K562 (cell line): ENCODE measurements around the gene EAF1. TPM values are rescaled to one million over a fixed set of nuclear protein-coding genes. Genes with fewer than 3 reads are reported as not detected.

Source experiments
- ATAC-seq: fragments of 200-7000 bp; cut with Tn5 transposase; 3 replicates; pipeline ENCODE4 v1.9.1; 2020; ENCODE audit warnings: moderate library complexity
- BruUV-seq: library from RNA; stranded (reverse); fragments of 400-500 nt; replicated peaks from 2 replicates; lab custom pipeline; 2021; lab: Mats Ljungman, UMichigan
- CTCF ChIA-PET: fragments of 300-600 bp; formaldehyde crosslinking; extraction: SDS; loops from one replicate; lab custom pipeline; 2021; ENCODE audit warnings: low intra/inter-chr PET ratio; lab: Yijun Ruan, JAX
- POLR2A ChIA-PET: fragments of 300-600, 350-650 bp; sonication (Branson Sonifier 250); formaldehyde crosslinking; extraction: SDS; loops from one replicate; lab custom pipeline; 2021; ENCODE audit warnings: antibody characterized with exemption, inconsistent platforms; lab: Yijun Ruan, JAX
- DNase-seq, 4 experiments: peaks; one replicate each; pipeline versions ENCODE4 v3.0.0 to v3.0.0-alpha.2; 2011 to 2018; ENCODE audit warnings: low spot score in 3 of 4, mixed read lengths in 3 of 4; ENCODE audit errors: extremely low read depth in 1 of 4
- FAIRE-seq: peaks from 2 replicates; lab custom pipeline; 2011; peaks lifted over from hg19 to GRCh38; lab: Jason Lieb, UNC
- H2AFZ ChIP-seq: 2 replicates; pipeline ENCODE4 v1.6.0; 2011; ENCODE audit warnings: low read depth, low read length, control low read depth, inconsistent platforms
- H3K27ac ChIP-seq: fragments of 200-600 bp; 3 replicates; pipeline ENCODE4 v1.8.0; 2011; ENCODE audit warnings: low read depth, mild to moderate bottlenecking, control low read depth, inconsistent platforms, low read length, moderate library complexity, mixed read lengths; ENCODE audit errors: extremely low read depth
- H3K27me3 ChIP-seq, 2 experiments: fragments of 300-600 bp in 1 of 2; 2 replicates in 1 of 2; 3 replicates in 1 of 2; pipeline versions ENCODE4 v1.6.0 to v1.8.0; 2011; ENCODE audit warnings: inconsistent platforms in 2 of 2, low read length in 2 of 2, mild to moderate bottlenecking in 1 of 2, mixed read lengths in 1 of 2, moderate library complexity in 1 of 2; ENCODE audit not compliant: control insufficient read depth in 2 of 2, insufficient read depth in 2 of 2
- H3K36me3 ChIP-seq: fragments of 300-600 bp; 3 replicates; pipeline ENCODE4 v1.8.0; 2011; ENCODE audit warnings: mild to moderate bottlenecking, low read length, inconsistent platforms; ENCODE audit not compliant: control insufficient read depth, insufficient read depth
- H3K4me1 ChIP-seq, 2 experiments: fragments of 200-600 bp in 1 of 2; replicated peaks in 1 of 2; 2 replicates in 1 of 2; 3 replicates in 1 of 2; pipeline versions ENCODE4 v1.5.1 to v1.8.0; 2011; ENCODE audit warnings: inconsistent platforms in 2 of 2, low read length in 2 of 2, mild to moderate bottlenecking in 1 of 2, mixed read lengths in 1 of 2, moderate library complexity in 1 of 2; ENCODE audit not compliant: control insufficient read depth in 2 of 2, insufficient read depth in 2 of 2
- H3K4me2 ChIP-seq: 2 replicates; pipeline ENCODE4 v1.6.1; 2011; ENCODE audit warnings: low read length, control low read depth, inconsistent platforms, mixed read lengths; ENCODE audit not compliant: insufficient read depth
- H3K4me3 ChIP-seq: fragments of 200-600 bp; sonication (generic), shearing (Covaris generic); 2 replicates; pipeline ENCODE4 v1.5.1; 2016; ENCODE audit warnings: control low read depth, inconsistent platforms
- H3K79me2 ChIP-seq: fragments of 200-600 bp; 3 replicates; pipeline ENCODE4 v1.8.0; 2011; ENCODE audit warnings: low read length, inconsistent platforms; ENCODE audit not compliant: control insufficient read depth, insufficient read depth
- H3K9ac ChIP-seq, 2 experiments: 2 replicates each; pipeline versions ENCODE4 v1.6.0 to v1.6.1; 2011; ENCODE audit warnings: low read depth in 2 of 2, low read length in 2 of 2, control low read depth in 1 of 2, inconsistent platforms in 1 of 2, mild to moderate bottlenecking in 1 of 2, mixed read lengths in 1 of 2; ENCODE audit not compliant: insufficient read depth in 1 of 2
- H3K9me1 ChIP-seq: one replicate; pipeline ENCODE4 v1.6.0; 2011; ENCODE audit warnings: inconsistent platforms, mild to moderate bottlenecking, low read length, moderate library complexity; ENCODE audit not compliant: control insufficient read depth, insufficient read depth
- H3K9me3 ChIP-seq: replicated peaks from 2 replicates; pipeline ENCODE4 v1.5.1; 2011; ENCODE audit warnings: low read depth, low read length, inconsistent platforms; ENCODE audit not compliant: control insufficient read depth, insufficient read depth
- H4K20me1 ChIP-seq: replicated peaks from 2 replicates; pipeline ENCODE4 v1.6.1; 2011; ENCODE audit warnings: low read length, inconsistent platforms, mixed read lengths; ENCODE audit not compliant: control insufficient read depth, insufficient read depth
- ATF2 ChIP-seq: sonication (generic); formaldehyde crosslinking; IDR thresholded peaks from 2 replicates; pipeline ENCODE4 v1.8.1; 2022; ENCODE audit warnings: missing genetic modification reagents
- BRCA1 ChIP-seq, 2 experiments: fragments of 450-650 bp in 1 of 2; sonication (generic) in 1 of 2; formaldehyde crosslinking in 1 of 2; IDR thresholded peaks; 2 replicates each; pipeline versions ENCODE4 v1.5.0 to v1.6.1; 2017 to 2020; ENCODE audit warnings: mild to moderate bottlenecking in 1 of 2, missing genetic modification reagents in 1 of 2
- DIDO1 ChIP-seq: fragments of 450-650 bp; IDR thresholded peaks from 2 replicates; pipeline ENCODE4 v1.6.1; 2016; ENCODE audit warnings: low read depth, missing biosample characterization, missing genetic modification characterization
- DPF2 ChIP-seq: fragments of 450-650 bp; IDR thresholded peaks from 2 replicates; pipeline ENCODE4 v1.6.1; 2016
- GTF2E2 ChIP-seq: fragments of 200-800 bp; sonication (Bioruptor generic); IDR thresholded peaks from 2 replicates; pipeline ENCODE4 v1.6.1; 2016; ENCODE audit warnings: missing genetic modification characterization, missing compliant biosample characterization
- HCFC1 ChIP-seq: IDR thresholded peaks from 2 replicates; pipeline ENCODE4 v1.6.1; 2012; ENCODE audit warnings: low read depth, low read length, improper control_type of control experiment
- MAZ ChIP-seq, 2 experiments: fragments of 450-650 bp in 1 of 2; sonication (generic) in 1 of 2; formaldehyde crosslinking; IDR thresholded peaks in 1 of 2; conservative IDR thresholded peaks in 1 of 2; 2 replicates each; pipeline versions ENCODE4 v1.4.0 to v1.5.0; 2020; ENCODE audit warnings: mild to moderate bottlenecking in 1 of 2, missing genetic modification reagents in 1 of 2
- MBD1 ChIP-seq: fragments of 250-450 bp; sonication (Bioruptor Pico); IDR thresholded peaks from 2 replicates; pipeline ENCODE4 v1.8.0; 2022; ENCODE audit warnings: inconsistent platforms
- PHF8 ChIP-seq: fragments of 200-600 bp; sonication (generic); IDR thresholded peaks from 2 replicates; pipeline ENCODE4 v1.6.1; 2012; ENCODE audit warnings: mixed run types, mild to moderate bottlenecking, inconsistent platforms, low read length, moderate library complexity, borderline replicate concordance
- POLR2AphosphoS2 ChIP-seq: IDR thresholded peaks from 2 replicates; pipeline ENCODE4 v1.6.1; 2012; ENCODE audit warnings: low read length, improper control_type of control experiment
- TAL1 ChIP-seq: fragments of 450-650 bp; IDR thresholded peaks from 2 replicates; pipeline ENCODE4 v1.6.1; 2016; ENCODE audit warnings: mild to moderate bottlenecking
- ZBTB2 ChIP-seq: fragments of 450-650 bp; IDR thresholded peaks from 2 replicates; pipeline ENCODE4 v1.6.1; 2016; ENCODE audit warnings: antibody characterized with exemption
- WGBS: fragments of 100-300 bp; shearing (Covaris generic); methylation state at CpG from one replicate; pipeline ENCODE4 v1.1.6; 2016; ENCODE audit warnings: low coverage, mixed read lengths; ENCODE audit not compliant: insufficient coverage; ENCODE audit errors: missing lambda C conversion rate; 5-methylcytosine and 5-hydroxymethylcytosine counted together
- in situ Hi-C: fragments of 300-500 bp; cut with MboI; formaldehyde crosslinking; loops from 4 replicates; pipeline ENCODE4 v1.15.0; 2018; ENCODE audit warnings: inconsistent platforms, mixed read lengths
- intact Hi-C: fragments of 100-400 bp; cut with micrococcal nuclease; formaldehyde crosslinking; loops from 2 replicates; pipeline ENCODE4 v1.14.2; 2022
- polyA plus RNA-seq, 8 experiments: library from polyadenylated mRNA; depleted of rRNA in 4 of 8; stranded (reverse) in 5 of 8; unstranded in 3 of 8; fragments of >200 nt; fragmentation: Nextera tagmentation in 2 of 8; fragmentation: Illumina TruSeq in 1 of 8; extraction: Ambion mirVana in 2 of 8; extraction: Trizol in 1 of 8; gene quantifications; 2 replicates each; pipeline versions ENCODE4 v1.2.1 to v1.2.3, GENCODE V29; 2011 to 2014; ENCODE audit warnings: inconsistent platforms in 1 of 8, missing spikeins in 1 of 8
- total RNA-seq, 7 experiments: library from RNA; depleted of rRNA in 6 of 7; stranded (reverse); fragments of >200 nt in 6 of 7; fragmentation: Illumina TruSeq in 2 of 7; extraction: Trizol in 2 of 7; gene quantifications; 2 replicates each; pipeline versions ENCODE4 v1.2.1 to v1.2.3, GENCODE V29; 2011 to 2021; ENCODE audit warnings: low replicate concordance in 1 of 7

EAF1 gene
- total and polyA plus RNA-seq, 9 of the 15 experiments (the other 6 are each of a cell fraction or from before 2014, with no cell fraction given) = 7.0 to 26.8 (median 20.4) TPM

- in situ Hi-C loops = no loop called here
- H3K79me2 ChIP-seq = no peaks in the 10 kb centered on the region
- no peak overlapping the region for H2AFZ ChIP-seq
- intact Hi-C loops = no loop called here
- DNase-seq = no peak
- ATAC-seq = no peak
- H3K27ac ChIP-seq = no peak overlapping the region
- TF ChIP-seq DIDO1 (no peak), POLR2AphosphoS2 (no peak), TAL1 (no peak), HCFC1 (no peak), GTF2E2 (tag) (no peak), BRCA1 (IDR thresholded peaks at IDR 0.05) (no peak), BRCA1 (CRISPR knock-in tag; IDR thresholded peaks at IDR 0.05) (no peak), ZBTB2 (no peak), MAZ (CRISPR knock-in tag; conservative IDR thresholded peaks at IDR 0.05 in 1 of 2, IDR thresholded peaks at IDR 0.05 in 1 of 2) (no peak), ATF2 (CRISPR knock-in tag) (no peak), DPF2 (no peak), MBD1 (CRISPR knock-in tag) (no peak), PHF8 (no peak)
- H3K36me3 ChIP-seq = no peaks in the 10 kb centered on the region
- no TSS peak for BruUV-seq
- no peak overlapping the region for H3K9ac ChIP-seq
- no peaks in the 10 kb centered on the region for H4K20me1 ChIP-seq
- ChIA-PET CTCF (interaction anchor here (0.6 kb wide), 1 partner anchor 61 kb away, joined by 4 read pairs; no protein-coding TSS in a partner anchor), POLR2A (interaction anchor here (0.7 kb wide), 1 partner anchor 25 kb away, joined by 3 read pairs; no protein-coding TSS in a partner anchor)
- no peaks in the 10 kb centered on the region for H3K9me3 ChIP-seq
- WGBS = 24% methylated on average over 3 of the region's 3 CpGs
- H3K27me3 ChIP-seq = no peaks in the 10 kb centered on the region
- no peak overlapping the region for H3K4me2 ChIP-seq
- H3K9me1 ChIP-seq = no peaks in the 10 kb centered on the region
- 0 out of 5 replicates have a peak, but pooled peaks cover 0 to 3% of the 10 kb centered on the region in 2 experiments for H3K4me1 ChIP-seq
- H3K4me3 ChIP-seq = no peak overlapping the region
- no peak for FAIRE-seq
Measured at GRCh38 chr3:15449489-15450224, 22.3 kb downstream of the EAF1 start.
